GM12892 (cell line): ENCODE measurements around the gene CALM3.

Experiments used
- POLR2A ChIP-seq: IDR thresholded peaks from 2 replicates; pipeline ENCODE4 v1.6.1; 2011; ENCODE audit warnings: low read depth, low read length, control low read depth
- POLR2AphosphoS5 ChIP-seq: IDR thresholded peaks from 2 replicates; pipeline ENCODE4 v1.6.1; 2011; ENCODE audit warnings: low read depth, low read length, control low read depth

DNA sequence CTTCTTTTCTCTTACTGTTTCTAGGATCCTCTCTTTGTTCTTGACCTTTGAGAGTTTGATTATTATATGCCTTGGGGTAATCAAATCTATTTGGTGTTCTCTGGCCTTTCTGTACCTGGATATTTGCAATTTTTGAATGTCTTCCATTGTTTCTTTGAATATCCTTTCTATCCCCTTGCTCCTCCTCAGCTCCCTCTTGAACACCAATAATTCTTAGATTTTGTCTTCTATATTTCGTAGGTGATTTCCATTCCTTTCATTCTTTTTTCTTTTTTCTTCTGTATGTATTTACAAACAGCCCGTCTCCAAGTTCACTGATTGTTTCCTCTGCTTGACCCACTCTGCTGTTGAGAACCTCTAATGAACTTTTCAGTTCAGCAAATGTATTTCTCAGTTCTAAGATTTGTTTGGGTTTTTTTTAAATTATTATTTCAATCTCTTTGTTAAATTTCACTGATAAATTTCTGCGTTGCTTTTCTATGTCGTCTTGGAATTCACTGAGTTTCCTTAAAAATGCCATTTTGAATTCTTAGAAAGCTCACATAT lies 2.7 kb upstream of the CALM3 start:
- TF ChIP-seq POLR2A: no peak
- no peak for TF ChIP-seq POLR2AphosphoS5
